RWPE1 (cell line): Measurements from ENCODE around the gene TMPRSS11D.

ENCODE experiments used
- CTCF ChIA-PET: fragments of 350-600 bp; sonication (Branson Sonifier 250); formaldehyde crosslinking; extraction: SDS; loops from one replicate; lab custom pipeline; 2021; lab: Yijun Ruan, JAX
- POLR2A ChIA-PET: fragments of 400-600 bp; formaldehyde crosslinking; extraction: SDS; loops from one replicate; lab custom pipeline; 2020; ENCODE audit warnings: antibody characterized with exemption; ENCODE audit not compliant: low non-redundant PET; lab: Yijun Ruan, JAX
- DNase-seq: peaks from one replicate; pipeline ENCODE4 v3.0.0; 2012; ENCODE audit warnings: low spot score
- H3K27ac ChIP-seq: fragments of 450-650 bp; 2 replicates; pipeline ENCODE4 v1.5.1; 2017
- CTCF ChIP-seq: fragments of 450-650 bp; conservative IDR thresholded peaks from 2 replicates; pipeline ENCODE4 v1.5.1; 2017; ENCODE audit warnings: low read depth, mild to moderate bottlenecking

The TMPRSS11D gene

GRCh38 chr4:67883902-67884301 lies at the start of gene TMPRSS11D:
Gene TMPRSS11D (minus strand): TSS chr4:67884002. CDS start chr4:67883933, 69 bp downstream.
- POLR2A ChIA-PET: no interaction called here
- no peak within 1 kb of the TSS for H3K27ac ChIP-seq
- DNase-seq: no peak
- TF ChIP-seq CTCF: no peak
- CTCF ChIA-PET: interaction anchor here (0.7 kb wide), 1 partner anchor 41 kb away, joined by 4 read pairs; no protein-coding TSS in a partner anchor

- ChIA-PET CTCF (no interaction called here), POLR2A (no interaction called here)
- H3K27ac ChIP-seq: no peak overlapping the region
- no peak for TF ChIP-seq CTCF
- DNase-seq: no peak
These were observed 49.2 kb upstream of the TMPRSS11D start for GRCh38 chr4:67933038-67933437.

- no peak overlapping the region for H3K27ac ChIP-seq
- TF ChIP-seq CTCF: no peak
- ChIA-PET CTCF (no interaction called here), POLR2A (no interaction called here)
- DNase-seq: no peak
These were observed 47.5 kb upstream of the TMPRSS11D start for GRCh38 chr4:67931256-67931655.

GRCh38 chr4:67929426-67929825 lies 45.6 kb upstream of the TMPRSS11D start:
- ChIA-PET CTCF (interaction anchor here (0.9 kb wide), 1 partner anchor 128 kb away, joined by 4 read pairs; no protein-coding TSS in a partner anchor), POLR2A (no interaction called here)
- peak; percentile 87 for DNase-seq
- no peak for TF ChIP-seq CTCF
- no peak overlapping the region for H3K27ac ChIP-seq

- no peak overlapping the region for H3K27ac ChIP-seq
- no peak for TF ChIP-seq CTCF
- POLR2A ChIA-PET: no interaction called here
- DNase-seq: no peak
- CTCF ChIA-PET: no interaction called here
These were observed 44.7 kb upstream of the TMPRSS11D start for GRCh38 chr4:67928546-67928945.

GRCh38 chr4:67927251-67927650 lies 43.4 kb upstream of the TMPRSS11D start:
- CTCF ChIA-PET: no interaction called here
- POLR2A ChIA-PET: no interaction called here
- DNase-seq: no peak
- TF ChIP-seq CTCF: no peak
- H3K27ac ChIP-seq: no peak overlapping the region
